NCI-H510A treated with DMSO at 0.1 percent for 48 hours (cell line): ENCODE data around the gene KRT2.

Source experiments
- DNase-seq: peaks from one replicate; lab custom pipeline; 2025; lab: John Stamatoyannopoulos, UW

KRT2 gene

DNA sequence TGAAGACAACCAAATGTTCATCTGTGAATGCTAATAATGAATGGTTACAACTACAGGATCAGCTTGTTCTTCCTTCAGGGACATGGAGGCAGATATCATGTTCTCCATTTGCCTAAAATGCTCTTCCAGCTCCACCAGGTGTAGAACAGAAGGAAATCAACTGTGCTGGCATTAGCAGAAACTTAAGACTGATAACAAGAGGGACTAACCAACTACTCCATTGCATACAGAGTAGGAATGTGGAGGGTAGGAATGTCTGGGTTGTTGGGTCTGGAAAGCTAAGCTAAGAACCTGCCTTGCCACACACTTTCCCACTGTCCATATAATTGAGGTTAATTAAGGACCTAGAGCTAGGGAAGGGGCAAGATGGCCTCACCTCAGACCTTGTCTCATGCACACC, 11.4 kb upstream of the KRT2 start:
- no peak for DNase-seq

DNA sequence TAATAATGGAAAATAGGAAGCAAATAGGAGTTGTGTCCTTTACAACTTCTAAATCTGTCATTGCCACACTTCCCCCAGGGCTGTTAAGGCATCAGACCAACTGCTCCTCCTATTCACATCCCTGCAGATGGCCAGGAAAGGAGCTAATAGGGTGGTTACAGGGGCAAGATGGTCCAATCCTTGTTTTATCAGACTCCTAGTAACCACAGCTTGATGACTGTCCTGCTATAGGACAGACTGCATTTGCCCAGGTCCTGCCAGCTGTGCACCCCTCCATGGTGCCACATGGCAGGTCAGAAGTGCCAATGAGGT, 10.9 kb upstream of the KRT2 start:
- DNase-seq: no peak

DNA sequence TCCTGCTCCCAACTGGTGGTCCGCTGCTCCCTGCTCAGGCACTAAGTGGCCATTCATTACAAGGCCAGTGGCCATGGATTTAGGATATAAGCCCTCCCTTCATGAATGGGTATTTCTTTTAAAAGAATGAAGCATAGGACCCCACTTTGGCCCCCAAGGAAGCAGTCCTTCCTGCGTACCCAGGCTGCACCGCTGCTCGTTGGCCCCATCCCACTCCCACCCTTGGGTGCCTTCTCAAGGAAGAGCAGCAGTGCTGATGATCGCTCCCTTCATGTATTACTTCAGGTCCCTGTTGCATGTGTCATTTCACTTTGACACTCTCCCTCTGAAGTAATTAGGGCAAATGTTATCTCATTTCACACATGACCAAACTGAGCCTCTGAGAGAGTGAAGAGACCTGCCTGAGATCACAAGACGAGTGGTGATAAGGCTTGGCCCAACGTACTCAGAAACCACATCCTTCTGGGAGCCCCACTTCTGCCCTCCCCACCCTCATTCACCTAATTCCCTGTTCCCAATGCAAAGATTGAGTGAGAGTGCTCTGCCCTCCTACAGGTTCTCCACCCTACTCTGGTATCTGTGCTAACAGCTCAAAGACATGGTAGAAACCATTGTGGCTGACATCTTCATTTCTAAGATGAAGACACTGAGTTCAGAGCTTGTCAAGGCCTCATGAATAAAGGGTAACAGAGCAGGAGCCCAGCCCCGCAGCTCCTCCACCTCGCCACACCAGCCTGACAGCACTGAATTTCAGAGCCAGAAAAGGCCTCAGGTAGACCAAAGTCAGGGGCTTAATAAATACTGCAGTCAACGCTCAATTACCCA, 10.3 kb upstream of the KRT2 start:
- no peak for DNase-seq

DNA sequence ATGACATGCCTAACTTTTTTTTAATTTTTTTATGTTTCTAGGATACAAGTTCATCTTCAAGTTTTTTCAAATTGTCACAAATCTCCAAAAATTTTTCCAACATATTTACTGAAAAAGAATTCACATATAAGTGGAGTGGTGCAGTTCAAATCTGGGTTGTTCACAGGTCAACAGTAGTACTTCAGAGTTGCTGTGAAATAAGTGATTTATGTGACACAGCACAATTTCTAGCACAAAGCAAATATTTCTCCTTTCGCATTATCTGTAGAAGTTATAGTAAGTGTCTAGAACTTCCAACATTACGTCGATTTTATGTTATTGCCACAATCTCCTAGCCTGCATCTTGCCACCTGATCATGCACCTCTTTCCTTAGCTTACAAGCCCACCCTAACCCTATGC, 9.7 kb upstream of the KRT2 start:
- no peak for DNase-seq

DNA sequence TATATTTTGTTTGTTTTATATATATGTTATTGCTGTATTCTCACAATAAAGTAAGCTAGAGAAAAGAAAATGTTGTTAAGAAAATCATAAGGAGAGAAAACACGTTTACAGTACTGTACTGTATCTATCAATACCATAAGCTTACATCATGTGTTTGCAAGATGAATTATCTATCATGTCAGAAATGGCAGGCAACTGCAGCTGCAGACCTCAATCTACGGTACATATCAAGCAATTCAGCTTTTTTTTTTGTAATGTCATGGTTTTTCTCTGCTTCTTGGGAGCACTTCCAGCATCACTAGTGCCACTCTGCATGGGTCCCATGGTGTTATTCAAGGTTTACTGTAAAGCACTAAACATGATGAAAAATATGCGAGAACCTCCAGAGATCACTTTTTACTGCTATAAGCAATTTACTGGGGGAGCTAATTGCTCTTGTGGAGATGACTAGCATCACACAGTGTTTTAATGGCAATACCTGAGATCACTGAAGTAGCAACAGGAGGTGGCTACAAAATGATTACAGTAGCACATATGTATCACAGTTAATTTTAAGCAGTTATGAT, 9.0 kb upstream of the KRT2 start:
- no peak for DNase-seq

DNA sequence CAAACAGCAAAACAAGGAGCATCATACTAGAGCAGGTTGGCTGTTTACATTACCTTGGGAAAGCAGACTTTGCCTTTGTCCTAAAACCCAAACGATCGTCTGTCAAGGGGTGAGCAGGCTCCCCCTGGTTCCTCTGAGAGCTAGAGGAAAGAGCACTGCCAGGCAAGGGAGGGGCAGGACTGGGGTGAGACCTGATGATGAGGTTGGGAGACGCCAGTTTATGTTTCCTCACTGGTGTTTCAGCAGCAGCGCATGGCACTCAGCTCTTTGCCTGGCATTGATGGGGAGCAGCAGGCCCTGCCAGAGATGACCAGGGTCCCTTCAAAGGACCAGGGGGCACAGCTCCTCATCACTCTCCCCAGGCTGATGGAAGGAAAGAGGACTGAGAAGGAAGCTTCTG, 7.9 kb upstream of the KRT2 start:
- DNase-seq: no peak

DNA sequence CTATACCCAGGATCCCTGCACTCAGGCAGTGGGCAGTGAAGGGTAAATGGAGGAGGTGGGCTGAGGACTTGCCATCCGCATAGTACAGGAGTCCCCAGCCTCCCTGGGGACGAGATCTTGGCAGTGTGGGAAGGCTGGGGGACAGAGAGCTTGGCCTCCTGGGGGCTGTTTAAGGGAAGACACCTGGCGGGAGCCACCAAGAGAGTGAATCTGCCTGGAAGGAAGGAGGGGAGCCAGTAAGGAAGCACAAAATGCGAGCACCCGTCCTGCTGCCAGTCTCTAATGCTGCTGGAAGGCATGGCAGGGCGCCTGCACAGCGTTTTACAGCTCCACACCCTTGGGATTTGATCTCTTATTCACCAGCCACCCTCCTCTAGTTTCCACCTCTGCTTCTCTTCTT, 7.4 kb upstream of the KRT2 start:
- DNase-seq: no peak

DNA sequence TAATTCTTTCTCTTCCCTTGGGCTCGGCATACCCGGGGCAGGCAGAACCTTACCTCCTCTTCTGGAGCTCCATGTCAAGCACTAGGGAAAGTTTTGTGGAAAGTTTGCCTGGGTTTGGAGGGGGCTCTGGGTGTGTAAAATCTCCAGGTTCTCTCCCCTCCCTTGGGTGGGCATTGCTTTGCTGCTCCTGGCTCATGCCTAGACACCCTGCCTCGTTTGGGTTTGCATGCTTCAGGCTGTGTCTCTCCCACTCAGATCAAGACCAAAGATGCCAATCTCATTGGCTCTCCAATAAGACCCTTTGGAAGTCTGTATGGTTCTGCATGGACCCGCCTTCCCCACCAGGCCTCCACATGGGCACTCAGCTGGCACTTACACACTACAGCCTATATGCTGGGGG, 6.2 kb upstream of the KRT2 start:
- DNase-seq: no peak

DNA sequence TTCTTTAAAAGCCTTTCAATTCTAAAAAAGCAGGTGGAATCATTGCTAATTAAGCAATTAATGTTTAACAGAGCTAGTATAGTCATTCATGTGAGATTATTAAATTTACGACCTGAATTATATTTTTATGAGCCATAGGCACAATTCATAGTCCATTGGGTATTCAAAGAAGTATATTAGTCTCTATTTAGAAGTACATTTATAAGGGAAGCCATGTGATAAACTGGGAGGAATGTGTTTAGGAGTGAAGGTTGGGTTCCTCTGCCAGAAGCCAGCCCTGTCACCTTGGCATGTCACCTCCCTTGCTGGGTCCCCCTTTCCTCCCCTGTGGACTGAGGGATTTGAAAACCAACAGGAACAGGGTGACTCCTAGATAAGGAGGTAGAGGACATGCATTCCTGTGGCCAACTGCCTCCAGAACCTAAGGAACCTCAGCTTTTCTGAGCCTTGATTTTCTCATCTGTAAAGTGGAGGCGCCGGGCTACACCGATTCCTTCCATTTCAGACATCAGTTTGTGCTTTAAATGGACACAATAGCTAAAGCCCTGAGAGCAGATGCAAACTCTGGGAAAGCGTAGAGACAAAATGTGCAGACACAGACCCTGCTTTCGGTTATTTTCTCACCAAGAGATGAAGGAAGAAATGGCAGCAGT, 5.4 kb upstream of the KRT2 start:
- no peak for DNase-seq

DNA sequence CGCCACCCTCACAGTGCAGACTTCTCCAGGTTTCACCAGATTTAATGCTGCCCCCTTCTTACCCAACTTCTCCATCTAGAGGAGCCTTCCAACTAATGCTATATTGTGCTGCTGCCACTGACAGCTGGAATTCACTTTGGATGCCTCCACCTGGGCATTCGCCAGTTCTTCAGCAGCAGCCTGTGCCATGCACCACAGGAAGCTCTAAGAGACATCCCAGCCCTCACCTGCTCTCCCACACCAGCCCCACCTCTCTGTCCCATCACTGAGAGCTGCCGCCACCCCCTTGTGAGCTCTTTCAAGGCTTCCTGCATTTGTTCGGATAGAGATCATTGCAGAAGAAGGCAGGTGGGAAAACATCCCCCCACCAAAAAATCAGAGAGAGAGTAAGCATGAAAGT, 4.6 kb upstream of the KRT2 start:
- DNase-seq: no peak

DNA sequence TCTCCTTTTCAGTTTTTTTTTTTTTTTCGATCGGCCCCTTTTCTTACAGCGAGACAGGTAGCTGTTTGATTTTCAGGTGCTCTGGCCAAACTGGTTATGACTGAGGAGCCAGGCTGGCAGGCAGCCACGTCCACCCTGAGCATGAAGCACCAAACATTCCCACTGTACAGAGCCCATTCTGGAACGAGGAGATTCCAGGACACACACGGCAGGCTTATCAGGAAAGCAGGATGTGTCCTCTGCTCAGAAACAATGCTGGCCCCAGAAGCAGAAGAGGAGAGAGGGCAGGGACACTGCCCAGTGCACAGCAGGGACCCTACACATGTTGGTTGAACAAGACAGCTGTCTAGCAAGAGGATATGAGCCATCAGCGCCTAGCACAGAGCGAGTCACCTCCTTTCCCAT, 3.7 kb upstream of the KRT2 start:
- no peak for DNase-seq

DNA sequence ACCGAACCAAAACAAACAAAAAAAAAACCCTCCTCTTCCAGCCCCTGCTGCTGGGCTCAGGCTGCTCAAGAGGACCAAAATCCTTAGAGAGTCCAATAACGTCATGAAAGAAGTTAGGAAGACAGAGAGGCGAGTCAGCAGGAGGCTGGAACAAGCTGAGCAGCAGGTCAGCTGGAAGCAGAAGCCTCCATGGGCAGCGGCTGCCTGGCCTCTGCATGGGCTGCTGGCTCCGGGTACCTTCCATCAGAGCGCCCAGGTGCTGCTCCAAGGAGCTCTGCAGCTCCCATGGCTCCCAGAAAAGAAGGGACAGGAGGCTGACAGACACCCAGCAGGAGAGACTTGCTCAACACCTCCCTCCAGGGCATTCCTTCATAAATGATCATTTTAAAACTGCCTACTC, 3.2 kb upstream of the KRT2 start:
- DNase-seq: no peak

DNA sequence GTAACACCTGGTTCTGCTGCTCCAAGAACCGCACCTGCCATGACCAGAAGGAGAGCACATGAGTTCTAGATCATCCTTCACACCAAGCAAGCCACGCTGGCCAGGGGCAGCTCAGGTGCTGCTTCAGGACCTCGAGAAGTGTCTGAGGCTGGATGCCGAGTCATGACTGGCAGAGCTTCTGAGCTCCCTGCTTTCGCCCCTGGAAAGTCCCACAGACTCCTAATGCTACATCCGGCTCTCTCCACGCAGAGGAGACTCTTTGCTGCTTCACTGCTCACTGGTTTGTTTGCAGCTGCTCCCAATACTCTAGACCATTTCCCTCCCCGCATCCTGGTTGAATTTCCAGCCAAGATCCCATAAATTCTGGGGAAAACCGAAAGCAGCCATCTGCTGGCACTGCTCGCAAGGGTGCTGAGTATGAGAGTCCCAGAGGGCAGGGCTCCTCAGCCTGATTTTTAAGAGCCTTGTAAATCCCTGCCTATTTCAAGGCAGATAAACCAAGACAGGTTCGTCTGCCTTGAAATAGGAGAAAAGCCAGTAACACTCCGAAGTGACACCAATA, 1.4 kb downstream of the KRT2 start:
- no peak for DNase-seq

DNA sequence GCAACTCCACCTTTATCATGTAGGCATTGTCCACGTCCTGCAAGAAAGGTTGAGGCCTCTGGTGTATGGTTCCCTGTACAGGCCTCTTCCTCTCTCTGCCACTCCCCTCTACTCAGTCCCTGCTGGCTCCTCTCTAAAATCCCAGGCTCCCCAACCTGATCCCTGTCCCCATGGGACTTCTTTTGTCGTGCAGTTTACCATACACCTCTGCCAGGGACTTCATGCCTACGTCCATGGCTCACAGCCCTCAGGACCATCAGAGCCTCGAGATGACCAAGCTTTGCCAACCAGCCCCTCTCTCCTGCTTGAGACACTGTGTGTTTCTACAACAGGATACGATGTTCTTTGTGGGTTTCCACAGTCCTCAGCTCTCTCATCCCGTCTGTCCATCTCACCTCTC, 2.9 kb downstream of the KRT2 start:
- DNase-seq: no peak

DNA sequence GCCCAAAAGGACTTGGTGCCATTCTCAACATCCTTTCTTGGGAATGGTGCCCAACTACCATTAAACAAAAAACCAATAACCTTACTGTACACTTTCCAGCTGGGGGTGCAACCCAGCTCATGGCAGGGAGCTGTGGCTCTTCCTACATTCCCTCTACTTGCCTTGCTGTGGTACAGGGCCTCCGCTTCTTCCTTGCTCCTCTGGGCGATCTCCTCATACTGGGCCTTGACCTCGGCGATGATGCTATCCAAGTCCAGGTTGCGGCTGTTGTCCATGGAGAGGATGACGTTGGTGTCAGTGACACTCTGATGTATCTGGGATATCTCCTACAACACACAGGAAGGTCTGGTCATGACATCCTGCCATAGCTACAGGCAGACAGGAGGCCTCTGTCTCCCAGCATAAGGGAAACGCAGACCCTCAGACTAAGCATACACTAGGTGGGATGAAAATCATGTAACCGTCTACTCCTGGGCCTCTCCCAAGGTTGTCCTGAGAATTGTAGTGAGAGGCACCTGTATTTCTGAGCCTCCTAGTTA, 3.9 kb downstream of the KRT2 start:
- DNase-seq: no peak

DNA sequence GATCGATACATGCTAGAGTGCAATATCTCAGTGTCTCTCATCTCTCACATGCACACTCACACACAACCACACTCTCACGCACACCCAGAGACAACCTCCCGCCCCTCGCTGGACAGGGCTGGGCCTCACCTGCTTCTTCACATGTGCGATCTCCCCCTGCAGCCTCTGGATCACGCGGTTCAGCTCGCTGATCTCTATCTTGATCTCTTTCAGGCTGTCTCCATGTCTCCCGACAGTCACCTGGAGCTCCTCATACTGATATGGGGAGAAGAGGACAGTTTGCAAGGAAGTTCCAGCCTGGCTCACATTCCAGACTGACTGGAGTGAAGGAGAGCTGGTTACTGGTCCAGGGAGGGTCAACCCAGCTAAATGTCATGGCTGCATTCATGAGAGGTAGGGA, 4.4 kb downstream of the KRT2 start:
- no peak for DNase-seq

DNA sequence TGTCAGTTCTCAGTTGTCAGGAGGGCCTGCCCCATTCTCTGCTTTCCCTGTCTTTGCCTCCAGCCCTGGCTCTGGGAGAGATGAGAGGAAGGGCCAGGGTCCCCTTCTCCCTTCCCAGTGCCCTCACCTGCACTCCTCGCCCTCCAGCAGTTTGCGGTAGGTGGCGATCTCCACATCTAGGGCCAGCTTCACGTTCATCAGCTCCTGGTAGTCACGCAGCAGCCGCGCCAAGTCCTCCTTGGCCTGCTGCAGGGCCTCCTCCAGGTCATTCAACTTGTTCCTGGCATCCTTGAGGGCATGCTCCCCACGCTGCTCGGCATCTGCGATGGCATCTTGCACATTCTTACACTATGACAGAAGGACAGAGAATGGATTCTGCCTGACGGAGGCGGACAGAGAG, 5.4 kb downstream of the KRT2 start:
- DNase-seq: no peak

DNA sequence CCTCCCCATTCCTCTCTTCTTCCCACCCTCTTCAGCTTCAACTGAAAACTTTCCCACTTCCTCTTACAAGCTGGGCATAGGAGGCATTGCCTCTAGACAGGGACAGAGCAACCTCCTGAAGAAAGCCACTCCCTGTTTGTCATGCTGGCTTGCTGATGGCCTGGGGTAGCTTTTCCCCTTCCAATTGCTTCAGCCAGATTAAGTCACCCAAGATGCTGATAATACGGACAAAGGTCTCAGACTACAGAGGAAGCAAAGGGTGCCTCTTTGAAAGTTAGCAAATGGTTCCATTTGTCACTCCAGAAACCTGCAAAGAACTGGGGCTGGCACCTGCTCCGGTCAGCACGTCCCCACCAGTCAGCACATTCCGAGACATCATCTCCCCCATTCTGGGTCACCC, 6.0 kb downstream of the KRT2 start:
- DNase-seq: no peak

DNA sequence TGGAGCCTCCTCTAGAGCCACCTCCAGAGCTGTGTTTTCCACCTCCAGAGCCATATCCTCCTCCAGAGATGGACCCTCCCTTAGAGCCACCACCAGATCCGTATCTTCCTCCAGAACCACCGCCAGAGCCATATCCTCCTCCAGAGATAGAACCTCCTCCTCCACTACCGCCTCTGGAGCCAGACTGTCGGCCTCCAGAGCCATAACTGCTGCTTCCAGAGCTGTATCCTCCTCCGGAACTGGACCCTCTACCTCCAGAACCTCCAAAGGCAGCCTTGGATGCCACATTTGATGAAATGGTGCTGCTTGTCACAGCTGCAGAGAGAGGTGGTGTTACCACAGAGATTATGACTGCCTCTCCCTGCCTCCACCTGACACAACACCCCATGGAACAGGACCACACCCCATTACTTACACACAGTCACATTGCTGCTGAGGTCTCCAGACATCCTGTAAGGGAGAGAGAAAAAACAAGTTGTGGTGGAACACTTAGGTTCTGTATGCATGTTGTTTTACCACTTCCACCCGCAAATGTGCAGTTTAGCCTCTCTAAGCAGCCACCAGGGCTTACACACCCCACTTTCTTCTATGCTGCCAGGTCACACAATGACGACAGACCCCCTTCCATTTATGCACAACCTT, 6.8 kb downstream of the KRT2 start:
- DNase-seq: no peak

DNA sequence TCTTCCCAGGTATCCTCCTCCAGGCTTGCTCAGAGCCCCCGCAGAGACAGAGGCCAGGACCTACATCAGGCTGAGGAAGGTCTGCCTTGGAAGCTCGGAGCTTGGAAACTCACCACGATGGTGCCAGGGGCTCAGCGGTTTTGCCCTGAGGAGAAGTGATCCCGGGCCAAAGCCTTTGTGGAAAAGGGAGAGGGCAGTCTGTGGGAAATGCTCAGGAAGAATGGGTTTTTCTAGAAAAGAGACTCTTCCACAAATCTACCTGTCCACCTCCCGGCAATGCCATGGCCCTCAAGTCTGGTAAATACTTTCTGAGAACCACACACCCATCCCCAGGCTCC, 8.0 kb downstream of the KRT2 start:
- DNase-seq: no peak

DNA sequence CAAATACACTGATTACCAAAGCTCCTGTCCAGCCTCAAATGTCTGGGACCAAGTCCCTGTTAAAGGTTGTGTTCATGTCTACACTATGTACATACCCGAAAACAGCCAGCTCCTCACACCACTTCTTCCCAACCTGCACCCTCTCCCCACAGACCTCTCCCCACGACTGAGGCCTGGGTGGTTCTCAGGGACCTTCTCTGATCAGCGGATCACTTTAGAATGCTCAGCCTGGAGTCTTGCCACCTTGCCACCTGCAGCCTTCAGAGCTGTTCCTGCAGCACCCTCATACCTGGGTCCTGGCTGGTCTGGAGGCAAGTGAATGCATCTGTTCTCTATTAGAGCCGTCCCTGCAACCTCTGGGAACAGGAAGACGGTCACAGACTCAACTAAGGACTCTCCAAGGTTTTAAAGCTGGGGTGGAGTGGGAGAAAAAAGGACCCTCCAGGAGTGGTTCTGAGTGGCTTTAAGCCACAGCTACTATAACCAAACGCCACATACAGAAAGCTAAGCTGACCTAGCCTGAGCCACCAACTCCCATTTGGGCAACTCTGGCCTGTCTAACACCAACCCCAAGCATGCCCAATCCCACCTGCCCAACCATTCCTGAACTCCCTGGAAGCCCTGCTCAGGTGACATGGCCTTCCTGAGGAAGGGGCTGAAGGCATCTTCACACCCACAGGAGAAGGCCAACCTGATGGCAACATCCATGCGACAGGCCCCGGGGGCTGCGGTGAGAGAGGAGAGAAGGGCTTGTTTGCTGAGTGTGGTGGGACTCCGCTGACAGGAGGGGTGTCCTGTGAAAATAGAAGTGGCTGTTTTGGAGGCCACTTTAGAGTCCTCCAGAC, 8.6 kb downstream of the KRT2 start:
- no peak for DNase-seq

DNA sequence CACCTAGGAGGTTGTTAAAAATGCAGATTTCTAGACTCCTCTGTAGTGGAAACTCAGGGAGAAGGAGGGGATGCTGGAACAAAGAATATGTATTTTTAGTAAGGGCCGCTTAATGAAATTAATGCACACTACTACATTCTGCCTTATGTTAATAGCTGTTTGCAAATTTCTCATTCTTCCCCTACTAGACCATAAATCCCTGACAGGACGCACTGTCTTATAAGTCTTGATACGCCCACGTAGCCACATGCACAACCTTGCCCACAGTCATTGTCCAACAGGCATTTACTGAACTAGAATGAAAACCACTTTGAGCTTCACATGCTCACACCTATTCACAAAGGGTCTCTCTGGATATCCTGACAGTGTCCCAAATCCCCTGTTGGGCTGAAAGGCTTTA, 10.5 kb downstream of the KRT2 start:
- no peak for DNase-seq
